Type B pancreatic cell (in vitro differentiated cells): Measurements from ENCODE around the gene TPX2. TPM values are rescaled to one million over a fixed set of nuclear protein-coding genes. Genes with fewer than 3 reads are reported as not detected.

Source experiments
- DNase-seq: peaks from one replicate; pipeline ENCODE4 v3.0.0; 2021; ENCODE audit warnings: mixed read lengths; ENCODE audit not compliant: unreplicated experiment; ENCODE audit errors: extremely low spot score
- H3K27ac Mint-ChIP-seq: 2 replicates; pipeline ENCODE4 v1.8.0; 2021; ENCODE audit warnings: mild to moderate bottlenecking, mixed read lengths
- H3K27me3 Mint-ChIP-seq: 2 replicates; pipeline ENCODE4 v1.8.0; 2021; ENCODE audit warnings: mixed read lengths
- H3K36me3 Mint-ChIP-seq: 2 replicates; pipeline ENCODE4 v1.8.0; 2021; ENCODE audit warnings: mixed read lengths
- H3K4me1 Mint-ChIP-seq: one replicate; pipeline ENCODE4 v1.8.0; 2021; ENCODE audit warnings: mixed read lengths; ENCODE audit not compliant: unreplicated experiment
- H3K4me3 Mint-ChIP-seq: 2 replicates; pipeline ENCODE4 v1.8.0; 2021; ENCODE audit warnings: mild to moderate bottlenecking, mixed read lengths
- H3K9me3 Mint-ChIP-seq: 2 replicates; pipeline ENCODE4 v1.8.0; 2021; ENCODE audit warnings: mixed read lengths
- total RNA-seq: library from RNA; stranded (reverse); gene quantifications from 2 replicates; pipeline ENCODE4 v1.2.1, GENCODE V29; 2021; ENCODE audit warnings: low replicate concordance
- TF ChIP-seq, protein P1 (sequence below): fragments of 200-600 bp; sonication (generic); conservative IDR thresholded peaks from 2 replicates; pipeline ENCODE4 v1.5.0; 2021; ENCODE audit warnings: antibody characterized with exemption, mild to moderate bottlenecking

The TPX2 gene
- total RNA-seq, 1 donor from 2014 or later: 130 TPM

DNA sequence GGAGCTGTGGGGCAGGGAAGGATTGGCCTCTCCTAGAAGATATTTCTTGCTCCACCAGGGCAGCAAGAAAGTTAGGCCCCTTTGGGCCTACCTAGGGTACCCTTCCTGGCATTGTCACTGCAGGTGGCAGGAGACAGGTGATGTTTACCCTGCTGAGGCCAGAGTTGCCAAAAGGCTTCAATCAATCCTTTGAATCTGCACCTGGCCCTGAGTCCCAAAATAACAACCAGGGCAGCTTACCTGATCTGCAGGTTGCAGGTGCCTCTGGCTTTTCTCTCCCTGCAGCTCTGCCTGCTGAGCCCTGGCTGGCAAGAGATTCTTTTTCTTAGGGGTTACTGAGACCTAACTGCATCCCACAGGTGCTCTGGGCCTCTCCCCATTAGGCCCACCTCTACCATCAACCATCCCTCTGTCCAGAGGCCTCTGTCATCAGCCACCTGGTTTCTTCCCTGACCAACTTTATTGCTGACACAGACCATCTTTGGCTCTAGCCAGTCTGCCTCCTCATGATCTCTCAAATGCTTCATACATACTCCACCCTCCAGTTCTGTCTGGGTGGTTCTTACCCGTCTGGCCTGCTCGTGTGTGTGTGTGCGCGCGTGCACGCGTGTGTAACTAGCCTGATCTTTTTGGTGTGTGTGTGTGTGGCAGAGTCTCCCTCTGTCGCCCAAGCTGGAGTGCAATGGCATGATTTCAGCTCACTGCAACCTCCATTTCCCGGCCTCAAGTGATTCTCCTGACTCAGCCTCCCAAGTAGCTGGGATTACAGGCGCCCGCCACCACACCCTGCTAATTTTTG is 30.2 kb upstream of the TPX2 start:
- H3K27me3 Mint-ChIP-seq: no peaks in the 10 kb centered on the region
- TF ChIP-seq, protein P1, sequence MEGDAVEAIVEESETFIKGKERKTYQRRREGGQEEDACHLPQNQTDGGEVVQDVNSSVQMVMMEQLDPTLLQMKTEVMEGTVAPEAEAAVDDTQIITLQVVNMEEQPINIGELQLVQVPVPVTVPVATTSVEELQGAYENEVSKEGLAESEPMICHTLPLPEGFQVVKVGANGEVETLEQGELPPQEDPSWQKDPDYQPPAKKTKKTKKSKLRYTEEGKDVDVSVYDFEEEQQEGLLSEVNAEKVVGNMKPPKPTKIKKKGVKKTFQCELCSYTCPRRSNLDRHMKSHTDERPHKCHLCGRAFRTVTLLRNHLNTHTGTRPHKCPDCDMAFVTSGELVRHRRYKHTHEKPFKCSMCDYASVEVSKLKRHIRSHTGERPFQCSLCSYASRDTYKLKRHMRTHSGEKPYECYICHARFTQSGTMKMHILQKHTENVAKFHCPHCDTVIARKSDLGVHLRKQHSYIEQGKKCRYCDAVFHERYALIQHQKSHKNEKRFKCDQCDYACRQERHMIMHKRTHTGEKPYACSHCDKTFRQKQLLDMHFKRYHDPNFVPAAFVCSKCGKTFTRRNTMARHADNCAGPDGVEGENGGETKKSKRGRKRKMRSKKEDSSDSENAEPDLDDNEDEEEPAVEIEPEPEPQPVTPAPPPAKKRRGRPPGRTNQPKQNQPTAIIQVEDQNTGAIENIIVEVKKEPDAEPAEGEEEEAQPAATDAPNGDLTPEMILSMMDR: no peak
- peaks cover 54% of the 10 kb centered on the region for H3K36me3 Mint-ChIP-seq
- no peak for DNase-seq
- peaks cover 62% of the 10 kb centered on the region for H3K4me1 Mint-ChIP-seq
- H3K4me3 Mint-ChIP-seq: peak overlapping the region; percentile 33
- H3K9me3 Mint-ChIP-seq: peaks cover 4% of the 10 kb centered on the region
- peak overlapping the region; percentile 95 for H3K27ac Mint-ChIP-seq

DNA sequence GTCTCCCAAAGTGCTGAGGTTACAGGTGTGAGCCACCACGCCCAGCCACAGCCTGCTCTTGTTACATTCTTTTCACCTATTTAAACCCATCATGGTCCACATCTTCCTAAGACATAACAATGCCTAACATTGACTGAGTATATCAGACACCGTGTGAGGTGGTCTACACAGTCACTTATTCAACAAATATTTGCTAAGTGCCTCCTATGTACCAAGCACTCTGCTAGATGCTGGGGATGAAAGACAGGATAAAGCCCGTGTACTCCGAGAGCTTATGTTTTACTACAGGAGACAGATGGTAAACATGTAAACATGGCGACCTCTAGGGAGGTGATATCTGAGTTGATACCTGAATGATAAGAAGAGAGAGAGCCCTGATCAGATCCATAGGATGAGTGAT is 29.2 kb upstream of the TPX2 start:
- Mint-ChIP-seq H3K27ac (peak overlapping the region; percentile 97), H3K4me3 (peak overlapping the region; percentile 26), H3K27me3 (no peaks in the 10 kb centered on the region), H3K36me3 (peaks cover 55% of the 10 kb centered on the region), H3K9me3 (peaks cover 4% of the 10 kb centered on the region), H3K4me1 (peaks cover 61% of the 10 kb centered on the region)
- no peak for DNase-seq
- TF ChIP-seq, protein P1: no peak

DNA sequence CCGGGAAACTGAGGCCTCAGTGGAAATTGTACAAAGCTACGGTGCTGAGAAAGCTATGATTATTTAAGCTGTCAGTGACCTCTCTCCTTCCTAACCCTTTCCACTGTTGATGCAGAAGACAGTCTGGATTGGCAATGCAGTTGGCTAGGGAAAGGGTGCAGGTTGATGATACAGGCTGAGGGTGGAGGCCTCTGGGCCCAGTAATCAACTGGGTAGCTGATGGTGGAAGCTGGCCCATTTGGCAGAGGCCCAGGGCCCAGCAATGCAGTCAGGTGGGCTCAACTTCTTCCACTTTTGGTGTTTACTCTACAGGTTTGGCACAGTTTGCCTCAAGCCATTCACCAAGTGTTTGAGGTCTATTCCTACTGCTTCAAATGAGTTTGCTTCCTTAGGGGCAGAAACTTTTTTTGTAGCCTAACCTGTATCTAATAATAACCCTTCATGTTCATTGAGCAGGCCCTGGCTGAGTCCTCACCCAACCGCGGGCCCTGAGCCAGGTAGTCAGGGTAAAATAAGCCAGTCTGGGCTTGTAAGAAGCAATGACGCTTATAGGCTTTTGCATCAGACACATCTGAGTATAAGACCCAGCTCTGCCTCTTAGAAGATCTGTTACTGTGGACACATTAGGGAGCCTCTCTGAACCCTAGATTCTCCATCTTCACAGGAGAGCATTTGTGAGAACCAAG is 28.5 kb upstream of the TPX2 start:
- H3K9me3 Mint-ChIP-seq: peaks cover 4% of the 10 kb centered on the region
- TF ChIP-seq, protein P1: no peak
- peaks cover 61% of the 10 kb centered on the region for H3K4me1 Mint-ChIP-seq
- DNase-seq: no peak
- no peaks in the 10 kb centered on the region for H3K27me3 Mint-ChIP-seq
- H3K4me3 Mint-ChIP-seq: peak overlapping the region; percentile 46
- peaks cover 60% of the 10 kb centered on the region for H3K36me3 Mint-ChIP-seq
- H3K27ac Mint-ChIP-seq: peak overlapping the region; percentile 97

DNA sequence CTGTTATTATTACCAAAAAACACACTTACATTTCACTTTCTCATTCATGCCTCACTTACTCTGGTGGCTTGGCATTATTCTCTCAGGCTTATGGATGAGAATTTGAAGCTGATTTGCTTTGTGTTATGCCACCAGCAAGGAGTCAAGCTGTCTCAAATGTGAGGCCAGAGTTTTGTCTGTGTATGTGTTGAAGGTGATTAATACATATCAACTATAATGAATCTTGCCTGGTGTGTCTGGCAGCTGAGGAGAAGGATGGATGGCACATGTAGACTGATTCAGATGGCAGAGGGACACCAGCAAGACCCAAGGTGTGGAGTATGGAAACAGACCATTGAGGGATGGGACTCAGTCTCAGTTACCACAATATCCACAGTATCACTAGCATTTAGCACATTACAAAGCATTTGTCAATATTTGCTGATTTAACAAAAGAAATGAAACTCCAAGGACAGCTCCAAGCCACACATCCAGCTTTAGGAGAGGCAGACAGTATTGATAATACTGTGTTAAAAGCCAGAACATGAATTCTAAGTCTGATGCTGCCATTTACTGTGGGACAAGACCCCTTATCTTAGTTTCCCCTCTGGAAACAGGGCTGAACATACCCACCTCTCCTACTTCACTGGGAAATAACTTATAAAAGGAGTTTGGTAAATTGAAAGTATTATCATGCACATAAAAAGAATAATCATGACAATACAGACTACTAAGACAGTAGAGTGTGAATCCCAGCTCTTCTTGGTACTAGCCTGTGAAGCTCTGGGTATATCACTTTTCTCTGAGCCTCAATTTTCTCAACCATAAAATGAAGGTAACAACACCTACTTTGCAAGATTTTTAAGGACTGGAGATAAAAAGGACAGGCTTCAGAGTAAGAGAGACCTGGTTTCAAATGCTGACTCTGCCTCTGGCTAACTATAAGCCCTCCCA is 27.6 kb upstream of the TPX2 start:
- peak overlapping the region; percentile 83 for H3K4me3 Mint-ChIP-seq
- TF ChIP-seq, protein P1: no peak
- no peaks in the 10 kb centered on the region for H3K27me3 Mint-ChIP-seq
- DNase-seq: no peak
- H3K4me1 Mint-ChIP-seq: peaks cover 66% of the 10 kb centered on the region
- peaks cover 61% of the 10 kb centered on the region for H3K36me3 Mint-ChIP-seq
- H3K9me3 Mint-ChIP-seq: peaks cover 4% of the 10 kb centered on the region
- H3K27ac Mint-ChIP-seq: peak overlapping the region; percentile 97

DNA sequence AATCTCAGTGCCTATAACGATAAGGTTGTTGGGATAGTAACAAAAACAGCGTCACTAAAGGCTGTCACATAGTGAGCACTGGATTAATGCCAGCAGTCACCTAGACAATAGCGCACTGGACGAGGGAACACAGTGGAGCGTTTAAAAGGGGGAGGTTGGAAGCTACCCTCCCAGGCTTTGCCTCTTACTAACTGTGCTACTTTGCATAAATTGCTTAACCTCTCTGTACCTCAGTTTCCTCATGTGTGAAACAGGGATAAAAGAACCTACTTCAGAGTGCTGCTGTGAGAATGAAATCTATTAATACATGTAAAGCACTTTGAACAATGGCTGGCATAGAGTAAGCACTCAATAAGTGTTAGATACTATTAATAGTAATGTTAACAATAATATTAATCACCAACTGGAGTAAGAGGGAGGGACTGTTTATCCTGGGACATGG is 27.0 kb upstream of the TPX2 start:
- TF ChIP-seq, protein P1: no peak
- peaks cover 61% of the 10 kb centered on the region for H3K36me3 Mint-ChIP-seq
- H3K9me3 Mint-ChIP-seq: peaks cover 4% of the 10 kb centered on the region
- H3K4me3 Mint-ChIP-seq: peak overlapping the region; percentile 83
- H3K4me1 Mint-ChIP-seq: peaks cover 67% of the 10 kb centered on the region
- H3K27ac Mint-ChIP-seq: peak overlapping the region; percentile 97
- no peaks in the 10 kb centered on the region for H3K27me3 Mint-ChIP-seq
- DNase-seq: no peak
